GM19468 (cell line): ENCODE measurements around the gene HAS3.
"Not testable (repeated sequence)": the region's sequence is repeated elsewhere in the genome, so short reads cannot be mapped to it uniquely, and the experiment has no call there.

Experiments used
- ATAC-seq: cut with Tn5 transposase; IDR thresholded peaks from one replicate; pipeline ENCODE4 v1.9.1; 2021; ENCODE audit warnings: mild to moderate bottlenecking, moderate library complexity, moderate number of reproducible peaks; ENCODE audit not compliant: unreplicated experiment; ENCODE audit errors: extremely low read depth

Gene HAS3

GRCh38 chr16:69115361-69115760 lies 9.9 kb downstream of the HAS3 start:
- no peak for ATAC-seq

GRCh38 chr16:69115837-69116236 lies 10.4 kb downstream of the HAS3 start:
- no peak for ATAC-seq

GRCh38 chr16:69116256-69116875 lies 10.9 kb downstream of the HAS3 start:
- no peak for ATAC-seq

GRCh38 chr16:69116906-69117305 lies 11.5 kb downstream of the HAS3 start:
- no peak for ATAC-seq

GRCh38 chr16:69118468-69118867 lies 13.0 kb downstream of the HAS3 start:
- no peak for ATAC-seq

- no peak for ATAC-seq
Measured at GRCh38 chr16:69118994-69119393, 13.5 kb downstream of the HAS3 start.

DNA sequence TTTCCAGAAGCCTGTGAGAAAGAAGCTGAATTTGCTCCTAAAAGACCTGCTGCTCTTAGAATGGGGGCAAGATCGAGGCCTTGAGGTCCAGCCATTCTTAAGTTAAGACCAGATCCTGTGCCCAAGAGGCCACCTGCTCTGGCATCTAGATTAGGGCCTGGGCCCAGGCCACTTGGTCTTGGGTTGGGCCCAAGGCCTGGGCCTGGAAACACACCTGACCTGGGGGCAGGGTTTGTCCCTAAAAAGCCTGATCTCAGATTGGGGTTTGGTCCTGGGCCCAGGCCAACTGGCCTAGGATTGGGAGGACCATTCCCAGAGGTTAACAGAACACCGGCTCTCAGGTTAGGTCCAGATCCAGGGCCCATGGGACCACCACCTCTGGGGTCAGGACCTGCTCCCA lies 14.1 kb downstream of the HAS3 start:
- ATAC-seq: no peak

GRCh38 chr16:69120096-69120664 lies 14.7 kb downstream of the HAS3 start:
- ATAC-seq: no peak

DNA sequence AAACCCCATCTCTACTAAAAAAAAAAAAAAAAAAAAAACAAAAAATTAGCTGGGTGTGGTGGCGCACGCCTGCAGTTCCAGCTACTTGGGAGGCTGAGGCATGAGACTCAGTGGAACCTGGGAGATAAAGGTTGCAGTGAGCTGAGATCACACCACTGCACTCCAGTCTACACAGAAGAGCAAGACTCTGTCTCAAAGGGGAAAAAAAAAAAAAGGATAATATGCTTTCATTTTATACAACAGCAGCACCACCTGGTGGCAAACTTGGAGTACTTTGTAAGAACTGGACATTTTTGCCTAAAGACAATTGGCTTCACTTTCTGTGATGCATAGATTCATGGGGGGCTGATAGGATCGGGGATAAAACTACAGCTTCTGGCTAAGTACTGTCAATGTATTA lies 18.5 kb downstream of the HAS3 start:
- no peak for ATAC-seq

- not testable (repeated sequence) for ATAC-seq
Measured at GRCh38 chr16:69124406-69124805, 19.0 kb downstream of the HAS3 start.

GRCh38 chr16:69124961-69125360 lies 19.5 kb downstream of the HAS3 start:
- not testable (repeated sequence) for ATAC-seq

DNA sequence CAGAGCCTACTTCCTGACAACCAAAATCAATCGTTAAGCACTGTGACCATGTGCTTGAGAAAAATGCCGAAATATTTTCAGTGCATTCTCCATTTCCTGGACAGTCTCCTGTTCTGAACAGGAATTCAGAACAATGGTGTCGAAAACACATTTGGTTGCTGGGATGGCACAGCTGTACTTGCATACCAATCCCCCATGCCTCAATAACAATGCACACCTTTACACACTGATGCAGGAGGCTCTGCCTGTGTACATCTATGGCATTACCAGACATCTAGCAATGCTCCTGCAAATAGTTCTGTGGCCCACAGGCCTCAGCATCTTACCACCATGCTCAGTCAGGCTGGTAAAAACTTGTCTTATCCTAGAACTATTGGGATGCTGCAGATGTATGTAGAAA lies 20.8 kb downstream of the HAS3 start:
- no peak for ATAC-seq

DNA sequence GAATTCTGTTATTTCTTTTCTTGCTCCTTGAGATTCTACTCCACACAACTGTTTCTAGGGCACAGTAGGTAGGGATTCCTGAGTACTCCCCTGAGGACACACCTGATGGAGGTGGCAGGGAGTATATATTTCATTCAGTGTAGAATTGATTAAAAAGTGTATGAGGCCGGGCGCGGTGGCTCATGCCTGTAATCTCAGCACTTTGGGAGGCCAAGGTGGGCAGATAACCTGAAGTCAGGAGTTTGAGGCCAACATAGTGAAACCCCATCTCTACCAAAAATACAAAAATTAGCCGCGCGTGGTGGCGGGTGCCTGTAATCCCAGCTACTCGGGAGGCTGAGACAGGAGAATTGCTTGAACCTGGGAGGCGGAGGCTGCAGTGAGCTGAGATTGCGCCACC lies 21.3 kb downstream of the HAS3 start:
- ATAC-seq: not testable (repeated sequence)

- no peak for ATAC-seq
Measured at GRCh38 chr16:69127966-69128510, 22.6 kb downstream of the HAS3 start.

DNA sequence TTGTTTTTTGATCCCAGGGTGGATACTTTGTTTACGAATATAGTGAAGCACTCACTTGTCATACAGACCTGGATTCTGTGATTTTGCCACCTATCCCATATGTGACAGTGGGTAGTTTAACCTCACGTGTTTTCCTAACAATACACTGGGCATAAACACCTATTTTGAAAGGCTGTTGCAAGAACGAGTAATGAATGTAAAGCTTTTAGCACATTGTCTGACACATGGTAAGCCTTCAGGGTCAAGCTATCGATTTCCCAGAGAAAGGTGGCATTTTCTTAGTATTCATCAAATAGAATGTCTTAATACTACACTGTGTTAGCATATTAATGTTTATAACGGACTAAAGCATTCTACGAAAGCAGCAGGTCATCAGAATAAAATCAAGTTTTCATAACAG lies 25.0 kb downstream of the HAS3 start:
- no peak for ATAC-seq

DNA sequence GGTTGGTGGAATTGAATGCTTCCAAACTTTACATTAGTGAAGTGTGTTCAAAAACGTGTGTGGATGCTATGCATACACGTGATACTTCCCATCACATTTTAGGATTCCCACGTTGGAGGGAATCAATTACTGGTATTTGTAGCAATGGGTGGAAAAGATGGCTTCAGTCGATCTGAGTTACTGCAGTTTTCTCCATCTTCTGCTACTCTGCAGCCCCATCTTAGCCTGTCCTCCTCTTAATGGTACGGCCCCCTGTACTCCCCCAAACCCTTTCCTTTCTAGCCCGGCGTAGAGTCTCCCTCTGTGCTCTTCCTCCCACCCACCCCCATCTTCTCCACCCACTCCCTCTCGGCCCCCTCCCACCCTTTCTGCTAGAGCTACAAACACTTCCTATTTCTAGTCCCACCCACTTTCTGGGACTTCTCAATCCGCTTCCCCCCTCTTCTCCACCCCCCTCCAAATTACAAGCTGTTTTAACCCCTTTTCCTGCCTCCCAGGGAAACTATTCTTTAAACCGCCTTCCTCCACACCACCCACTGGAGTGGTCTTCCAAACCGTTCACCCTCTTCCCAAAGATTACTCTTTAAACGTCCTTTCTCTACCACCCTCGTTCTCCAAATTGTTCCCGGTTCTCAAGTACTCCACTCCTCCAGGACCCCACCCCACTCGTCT lies 25.9 kb downstream of the HAS3 start:
- no peak for ATAC-seq

- ATAC-seq: no peak
Measured at GRCh38 chr16:69131839-69132423, 26.5 kb downstream of the HAS3 start.

GRCh38 chr16:69132424-69133252 lies 27.2 kb downstream of the HAS3 start, which contains the start of the genes CHTF8 and UTP4:
CHTF8 (minus strand) TSS chr16:69132588; CDS start chr16:69121458, 11,130 bp downstream.
UTP4 (plus strand) TSS chr16:69132649; CDS start chr16:69133460, 811 bp downstream.
- ATAC-seq: peak; percentile 72

GRCh38 chr16:69133373-69133954 lies 28.0 kb downstream of the HAS3 start:
- ATAC-seq: no peak

DNA sequence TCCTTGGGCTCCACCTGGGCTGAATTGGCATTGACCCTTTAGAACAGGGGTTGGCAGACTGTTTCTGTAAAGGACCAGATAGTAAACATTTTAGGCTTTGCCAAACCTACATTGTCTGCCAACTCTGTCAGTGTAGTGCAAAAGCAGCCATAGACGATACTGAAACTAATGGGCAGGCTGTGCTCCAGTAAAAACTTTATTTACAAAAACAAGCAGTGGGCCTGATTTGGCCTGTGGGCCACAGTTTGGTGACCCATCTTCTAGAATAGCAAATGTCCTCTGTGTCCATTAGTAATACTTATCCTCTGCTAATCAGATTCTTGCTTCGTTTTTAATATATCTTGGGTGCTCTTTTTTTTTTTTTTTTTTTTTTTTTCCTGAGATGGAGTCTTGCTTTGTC lies 33.2 kb downstream of the HAS3 start:
- ATAC-seq: no peak
